Raji (cell line): ENCODE measurements around the gene RRP1B.

ENCODE experiments used
- POLR2A ChIP-seq: IDR thresholded peaks from 2 replicates; pipeline ENCODE4 v1.6.1; 2011; ENCODE audit warnings: low read depth, low read length, control low read depth; ENCODE audit not compliant: insufficient read depth

RRP1B gene, protein sequence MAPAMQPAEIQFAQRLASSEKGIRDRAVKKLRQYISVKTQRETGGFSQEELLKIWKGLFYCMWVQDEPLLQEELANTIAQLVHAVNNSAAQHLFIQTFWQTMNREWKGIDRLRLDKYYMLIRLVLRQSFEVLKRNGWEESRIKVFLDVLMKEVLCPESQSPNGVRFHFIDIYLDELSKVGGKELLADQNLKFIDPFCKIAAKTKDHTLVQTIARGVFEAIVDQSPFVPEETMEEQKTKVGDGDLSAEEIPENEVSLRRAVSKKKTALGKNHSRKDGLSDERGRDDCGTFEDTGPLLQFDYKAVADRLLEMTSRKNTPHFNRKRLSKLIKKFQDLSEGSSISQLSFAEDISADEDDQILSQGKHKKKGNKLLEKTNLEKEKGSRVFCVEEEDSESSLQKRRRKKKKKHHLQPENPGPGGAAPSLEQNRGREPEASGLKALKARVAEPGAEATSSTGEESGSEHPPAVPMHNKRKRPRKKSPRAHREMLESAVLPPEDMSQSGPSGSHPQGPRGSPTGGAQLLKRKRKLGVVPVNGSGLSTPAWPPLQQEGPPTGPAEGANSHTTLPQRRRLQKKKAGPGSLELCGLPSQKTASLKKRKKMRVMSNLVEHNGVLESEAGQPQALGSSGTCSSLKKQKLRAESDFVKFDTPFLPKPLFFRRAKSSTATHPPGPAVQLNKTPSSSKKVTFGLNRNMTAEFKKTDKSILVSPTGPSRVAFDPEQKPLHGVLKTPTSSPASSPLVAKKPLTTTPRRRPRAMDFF

DNA sequence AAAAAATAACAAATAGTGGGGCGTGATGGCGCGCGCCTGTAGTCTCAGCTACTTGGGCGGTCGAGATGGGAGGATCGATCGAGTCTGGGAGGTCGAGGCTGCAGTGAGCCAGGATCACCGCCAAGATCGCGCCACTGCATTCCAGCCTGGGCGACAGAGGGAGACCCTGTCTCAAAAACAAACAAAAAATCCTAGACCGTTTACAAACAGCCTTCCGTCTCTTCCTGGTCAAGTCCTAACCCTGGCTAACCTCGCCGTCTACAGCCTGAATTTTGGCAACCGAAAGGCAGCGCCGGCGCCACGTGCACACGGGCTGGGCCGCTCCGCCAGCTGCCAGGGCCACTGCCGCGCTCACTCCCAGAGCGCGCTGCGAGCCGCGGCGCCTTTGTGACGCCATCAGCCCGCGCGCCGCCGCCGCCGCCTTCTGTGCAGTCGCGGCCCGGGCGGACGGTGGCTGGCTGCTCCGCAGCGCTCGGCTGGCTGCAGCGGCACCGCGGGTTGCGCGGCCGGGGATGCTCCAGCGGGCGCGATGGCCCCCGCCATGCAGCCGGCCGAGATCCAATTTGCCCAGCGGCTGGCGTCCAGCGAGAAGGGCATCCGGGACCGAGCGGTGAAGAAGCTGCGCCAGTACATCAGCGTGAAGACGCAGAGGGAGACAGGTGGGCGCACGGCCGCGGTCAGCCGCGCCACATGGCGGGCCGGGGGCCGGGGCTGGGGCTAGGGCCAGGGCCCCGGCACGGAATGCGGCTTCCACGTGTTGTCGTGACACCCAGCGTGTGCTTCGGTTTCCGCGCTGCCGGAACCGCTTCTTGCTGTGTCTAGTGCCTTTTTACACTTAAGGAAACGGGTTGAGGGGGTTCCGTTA lies at the start of gene RRP1B, which contains the start of gene HSF2BP:
TSS of gene RRP1B (plus strand) at position 425 of the 865 bp plus-strand sequence. CDS start at position 530, 105 bp downstream.
TSS of gene HSF2BP (minus strand) at position 353 of the 865 bp plus-strand sequence. CDS start 1,392 bp downstream, outside the sequence.
- peak; percentile 97 for TF ChIP-seq POLR2A

GRCh38 chr21:43611598-43612369 lies 47.6 kb upstream of the RRP1B start:
- no peak for TF ChIP-seq POLR2A

DNA sequence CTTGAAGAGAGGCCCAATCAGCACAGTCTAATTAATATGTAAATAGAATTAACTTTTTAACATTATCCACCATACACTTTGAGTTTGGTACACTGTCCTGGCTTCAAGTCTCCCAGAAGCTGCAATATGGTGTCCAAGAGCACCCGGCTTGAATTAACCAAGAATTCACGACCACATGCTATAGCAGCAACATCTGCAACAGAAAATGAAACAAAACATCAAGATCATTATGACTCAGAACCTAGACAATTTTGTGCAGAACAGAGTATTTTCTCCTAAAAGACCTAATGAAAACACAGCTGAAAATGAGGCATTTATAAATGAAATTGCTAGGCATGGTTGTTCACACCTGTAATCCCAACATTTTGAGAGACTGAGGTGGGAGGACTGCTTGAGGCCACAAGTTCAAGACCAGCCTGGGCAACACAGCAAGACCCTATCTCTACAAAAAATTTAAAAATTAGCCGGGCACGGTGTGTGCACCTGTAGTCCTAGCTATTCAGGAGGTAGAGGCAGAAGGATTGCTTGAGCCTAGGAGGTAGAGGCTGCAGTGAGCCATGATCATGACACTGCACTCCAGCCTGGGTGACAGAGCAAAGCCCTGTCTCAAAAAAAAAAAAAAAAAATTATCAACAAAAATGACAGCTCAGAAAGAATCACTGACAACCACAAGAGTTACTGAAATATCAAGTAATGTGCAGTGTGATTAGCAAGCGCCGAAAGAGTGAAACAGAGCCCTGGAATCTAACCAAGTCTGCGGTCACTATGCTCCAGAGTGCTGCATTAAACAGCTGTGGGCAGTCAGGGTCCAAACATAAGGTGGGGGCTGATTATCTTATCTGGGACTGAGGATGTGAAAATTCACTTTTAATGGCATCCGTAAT lies 45.4 kb upstream of the RRP1B start:
- no peak for TF ChIP-seq POLR2A

DNA sequence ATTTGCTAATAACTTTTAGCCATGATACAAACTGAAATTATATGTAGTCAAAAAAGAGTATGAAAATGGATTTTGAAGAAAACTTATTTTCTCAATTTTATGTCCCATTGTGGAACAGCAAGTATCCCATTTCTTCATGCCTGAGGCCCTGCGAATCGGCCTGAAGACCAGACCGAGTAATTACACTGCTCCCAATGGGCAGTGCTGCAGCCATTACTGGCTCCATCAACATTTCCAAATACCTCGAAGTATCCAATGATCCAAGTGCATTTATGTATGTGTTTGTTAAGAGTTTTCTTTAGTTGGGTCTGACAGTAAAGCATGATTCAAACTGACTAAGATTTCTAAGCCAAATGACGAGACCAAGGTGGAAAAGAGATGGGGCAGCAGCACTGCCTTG lies 44.5 kb upstream of the RRP1B start:
- no peak for TF ChIP-seq POLR2A

- no peak for TF ChIP-seq POLR2A
These were observed 40.4 kb upstream of the RRP1B start for GRCh38 chr21:43618940-43619339.

DNA sequence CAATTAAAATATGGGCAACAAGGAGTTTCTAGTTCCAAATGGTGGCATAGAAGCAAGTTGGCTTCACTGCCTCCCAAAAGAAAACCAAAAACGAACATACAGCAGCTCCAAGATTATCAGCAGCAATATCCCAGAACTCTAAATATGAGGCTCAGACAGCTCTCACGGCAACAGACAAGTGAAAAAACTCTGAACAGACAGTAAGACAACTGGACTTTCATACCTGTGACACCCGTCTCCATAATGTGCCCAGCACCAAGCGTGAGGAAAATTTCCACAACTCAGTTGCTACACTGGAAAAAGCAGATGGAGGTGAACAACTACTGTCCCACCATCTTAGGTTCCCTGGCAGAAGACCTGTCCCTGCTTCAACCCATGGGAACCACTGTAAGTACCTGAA lies 40.0 kb upstream of the RRP1B start:
- no peak for TF ChIP-seq POLR2A

GRCh38 chr21:43619856-43620255 lies 39.5 kb upstream of the RRP1B start:
- no peak for TF ChIP-seq POLR2A

DNA sequence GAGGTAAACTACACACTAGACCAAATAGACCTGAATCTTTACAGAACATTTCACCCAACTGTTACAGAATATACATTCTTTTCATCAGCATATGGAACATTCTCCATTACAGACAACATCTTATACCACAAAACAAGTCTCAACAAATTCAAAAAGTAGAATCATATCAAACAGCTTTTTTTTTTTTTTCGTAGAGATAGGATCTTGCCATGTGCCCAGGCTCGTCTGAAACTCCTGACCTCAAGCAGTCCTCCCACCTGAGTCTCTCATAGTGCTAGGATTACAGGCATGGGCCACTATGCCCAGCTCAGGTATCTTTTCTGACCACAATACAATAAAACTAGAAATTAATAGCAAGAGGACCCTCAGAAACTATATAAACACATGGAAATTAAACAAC lies 36.6 kb upstream of the RRP1B start:
- no peak for TF ChIP-seq POLR2A

- no peak for TF ChIP-seq POLR2A
These were observed 35.8 kb upstream of the RRP1B start for GRCh38 chr21:43623588-43623987.

GRCh38 chr21:43624339-43624738 lies 35.0 kb upstream of the RRP1B start:
- TF ChIP-seq POLR2A, result no peak

- TF ChIP-seq POLR2A, result no peak
These were observed 33.0 kb upstream of the RRP1B start for GRCh38 chr21:43626390-43626789.

DNA sequence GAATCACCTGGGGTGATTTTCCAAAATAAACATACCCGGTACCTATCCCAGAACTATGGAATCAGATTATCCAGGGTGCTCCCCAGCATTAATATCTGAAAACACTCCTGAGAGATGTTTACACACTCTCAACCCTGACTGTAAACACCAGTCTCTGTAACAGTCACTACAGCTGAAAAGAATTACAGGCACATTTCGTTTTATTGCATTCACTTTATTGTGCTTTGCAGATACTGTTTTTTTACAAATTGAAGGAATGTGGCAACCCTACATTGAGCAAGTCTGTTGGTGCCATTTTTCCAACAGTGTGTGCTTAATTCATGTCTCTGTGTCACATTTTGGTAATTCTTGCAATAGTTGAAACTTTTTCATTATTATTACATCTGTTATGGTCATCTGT lies 31.8 kb upstream of the RRP1B start:
- TF ChIP-seq POLR2A, result no peak

- TF ChIP-seq POLR2A, result no peak
These were observed 27.8 kb upstream of the RRP1B start for GRCh38 chr21:43631411-43632107.
